ENCODE results near the gene ETS2.

The ETS2 gene

GRCh38 chr21:38819051-38819718 lies 13.5 kb downstream of the ETS2 start:
- DNase-seq = no peak

- DNase-seq = no peak
These were observed 14.0 kb downstream of the ETS2 start for GRCh38 chr21:38819719-38820159.

- peak; percentile 93 for DNase-seq
These were observed 14.9 kb downstream of the ETS2 start for GRCh38 chr21:38820471-38821239.

GRCh38 chr21:38821248-38821647 lies 15.5 kb downstream of the ETS2 start:
- DNase-seq = no peak

- no peak for DNase-seq
These were observed 16.4 kb downstream of the ETS2 start for GRCh38 chr21:38821959-38822682.

GRCh38 chr21:38822778-38823238 lies 17.1 kb downstream of the ETS2 start:
- no peak for DNase-seq

- no peak for DNase-seq
These were observed 18.0 kb downstream of the ETS2 start for GRCh38 chr21:38823737-38824123.

- no peak for DNase-seq
These were observed 18.5 kb downstream of the ETS2 start for GRCh38 chr21:38824124-38824822.

GRCh38 chr21:38825269-38825668 lies 19.5 kb downstream of the ETS2 start:
- DNase-seq = no peak

- DNase-seq = peak; percentile 76
These were observed 20.2 kb downstream of the ETS2 start for GRCh38 chr21:38825921-38826320.

GRCh38 chr21:38828111-38828510 lies 22.4 kb downstream of the ETS2 start:
- peak; percentile 14 for DNase-seq

GRCh38 chr21:38830671-38831525 lies 25.2 kb downstream of the ETS2 start:
- peak; percentile 47 for DNase-seq

- DNase-seq = peak; percentile 99
These were observed 26.1 kb downstream of the ETS2 start for GRCh38 chr21:38831526-38832467.

GRCh38 chr21:38832664-38833063 lies 26.9 kb downstream of the ETS2 start:
- DNase-seq = peak; percentile 31

- DNase-seq = no peak
These were observed 27.4 kb downstream of the ETS2 start for GRCh38 chr21:38833117-38833516.

GRCh38 chr21:38834725-38835124 lies 29.0 kb downstream of the ETS2 start:
- DNase-seq = no peak

- no peak for DNase-seq
These were observed 32.2 kb downstream of the ETS2 start for GRCh38 chr21:38837806-38838461.

GRCh38 chr21:38838598-38839327 lies 33.0 kb downstream of the ETS2 start:
- no peak for DNase-seq

All from inflammatory macrophage treated with lipopolysaccharide for 4 hours (primary cell).